Glomerular endothelial cell (primary cell): Measurements from ENCODE around the gene THUMPD1. TPM values are rescaled to one million over a fixed set of nuclear protein-coding genes. Genes with fewer than 3 reads are reported as not detected.
"Not testable (repeated sequence)": the region's sequence is repeated elsewhere in the genome, so short reads cannot be mapped to it uniquely, and the experiment has no call there.

Experiments
- DNase-seq: peaks from one replicate; pipeline ENCODE4 v3.0.0-alpha.2; 2011; ENCODE audit warnings: low read depth, low spot score; ENCODE audit errors: extremely low read depth
- total RNA-seq: library from RNA; depleted of rRNA; stranded (reverse); fragments of >200 nt; gene quantifications from 2 replicates; pipeline ENCODE4 v1.2.3, GENCODE V29; 2015

THUMPD1 gene
- total RNA-seq, 1 donor from 2014 or later: 25.2 TPM

DNA sequence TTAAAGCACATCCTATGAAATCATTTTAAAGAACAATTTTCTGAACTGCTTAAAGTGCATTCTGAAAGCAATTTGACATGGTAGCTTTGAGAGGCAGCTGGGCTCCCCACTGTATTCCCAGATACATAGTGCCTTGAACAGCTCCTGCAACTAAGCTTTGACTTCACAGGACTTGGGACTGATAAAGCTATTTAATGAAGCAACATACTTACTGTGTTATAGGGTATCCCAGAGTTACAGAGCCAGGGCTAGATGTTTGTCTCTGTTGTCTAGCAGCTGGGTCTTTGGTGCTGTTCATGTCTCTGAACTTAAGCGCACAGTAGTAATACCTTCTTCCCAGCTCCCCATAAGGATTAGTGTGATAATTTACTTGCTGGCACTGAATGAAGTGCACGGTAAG is 45.0 kb downstream of the THUMPD1 start:
- DNase-seq: no peak

DNA sequence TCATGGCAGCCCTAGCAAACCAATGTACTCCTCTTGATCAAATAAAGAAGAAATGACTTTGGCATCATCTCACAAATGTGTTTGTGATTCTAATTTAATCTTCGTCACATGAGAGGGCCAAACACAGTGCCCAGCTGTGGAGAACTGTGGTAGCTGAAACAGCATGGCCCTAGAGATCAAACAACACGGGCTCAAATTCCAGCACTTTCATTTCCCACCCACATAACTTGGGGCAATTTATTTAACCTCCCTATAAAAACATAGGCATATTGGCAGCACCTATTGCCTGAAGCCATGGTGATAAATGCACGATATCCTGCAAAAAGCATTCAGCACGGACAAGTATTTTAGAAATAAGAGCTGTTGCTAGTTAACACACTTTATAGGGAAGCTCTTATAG is 46.6 kb downstream of the THUMPD1 start:
- no peak for DNase-seq

DNA sequence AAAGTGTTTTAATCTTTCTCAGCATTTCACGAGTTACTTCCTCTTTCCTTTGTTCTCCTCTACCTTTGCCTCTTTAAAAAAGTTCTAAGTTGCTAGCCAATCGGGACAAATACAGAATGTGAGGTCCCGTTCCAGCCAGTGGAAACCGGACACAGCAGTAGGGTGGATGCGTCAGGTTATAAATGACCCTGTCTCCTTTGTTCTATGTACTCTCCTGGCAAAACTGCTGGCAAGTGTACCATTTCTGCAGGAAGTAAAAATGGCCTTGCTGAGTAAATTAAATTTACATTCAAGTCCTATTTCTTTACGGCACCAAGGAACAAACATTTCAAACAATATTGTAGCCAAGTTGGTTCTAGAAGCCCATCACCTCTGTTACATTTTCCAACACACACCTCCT is 47.5 kb downstream of the THUMPD1 start:
- not testable (repeated sequence) for DNase-seq

GRCh38 chr16:20689668-20690067 is 52.0 kb downstream of the THUMPD1 start:
- DNase-seq: no peak

DNA sequence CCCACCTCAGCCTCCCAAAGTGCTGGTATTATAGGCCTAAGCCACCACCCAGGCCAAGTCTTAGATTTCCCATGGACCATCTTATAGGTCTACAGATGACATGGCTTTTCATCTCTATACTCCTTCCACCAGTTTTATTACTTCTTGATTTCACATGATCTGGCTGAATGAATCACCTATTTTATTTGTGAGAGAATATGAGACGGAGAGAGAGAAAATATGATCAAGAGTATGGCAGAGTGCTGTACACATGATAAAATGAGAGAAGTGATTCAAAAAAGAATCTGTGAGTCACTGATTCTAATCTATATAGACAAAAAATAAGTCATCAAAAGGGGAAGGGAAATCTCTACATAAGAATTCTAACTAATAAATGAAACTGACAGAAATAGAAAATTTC is 57.8 kb downstream of the THUMPD1 start:
- no peak for DNase-seq

Other genes starting within 250 kb of the THUMPD1 start
- gene ACSM2B, start 165.5 kb downstream of the THUMPD1 start, total RNA-seq: not detected in 2 replicates
- 0.41 TPM in 1 of 2 replicates, not detected in the other for gene ACSM1, start 44.1 kb downstream of the THUMPD1 start, total RNA-seq
- 22.0 and 68.4 TPM in 2 replicates for gene ACSM3, start 22.2 kb upstream of the THUMPD1 start, total RNA-seq
- gene ERI2, start 64.7 kb upstream of the THUMPD1 start, total RNA-seq: 10.3 and 11.3 TPM in 2 replicates
- 4.2 and 6.1 TPM in 2 replicates for gene REXO5, start 64.7 kb upstream of the THUMPD1 start, total RNA-seq
- gene DCUN1D3, start 158.5 kb upstream of the THUMPD1 start, total RNA-seq: 57.1 and 63.3 TPM in 2 replicates
- 40.8 and 83.5 TPM in 2 replicates for gene LYRM1, start 159.0 kb upstream of the THUMPD1 start, total RNA-seq